Neural cell (in vitro differentiated cells): ENCODE measurements around the gene LARGE1. TPM values are rescaled to one million over a fixed set of nuclear protein-coding genes. Genes with fewer than 3 reads are reported as not detected.

ENCODE experiments used
- H2AFZ ChIP-seq: fragments of 200-600, 300-800 bp; sonication (generic), shearing (Covaris generic); 2 replicates; pipeline ENCODE4 v1.6.0; 2014; ENCODE audit warnings: low read depth, mild to moderate bottlenecking, antibody characterized with exemption, low read length, moderate library complexity
- H3F3A ChIP-seq: fragments of 200-600 bp; shearing (Covaris generic); 2 replicates; pipeline ENCODE4 v1.6.1; 2016; ENCODE audit warnings: mild to moderate bottlenecking, moderate library complexity, mixed read lengths, antibody characterized with exemption, low read length; ENCODE audit not compliant: insufficient read depth, poor library complexity, severe bottlenecking
- H3K27ac ChIP-seq: fragments of 200-600, 300-800 bp; sonication (generic), shearing (Covaris generic); 2 replicates; pipeline ENCODE4 v1.5.1; 2014; ENCODE audit warnings: mild to moderate bottlenecking, low read length, moderate library complexity
- H3K27me3 ChIP-seq: fragments of 300-800, 200-600 bp; sonication (generic), shearing (Covaris generic); 2 replicates; pipeline ENCODE4 v1.6.0; 2014; ENCODE audit warnings: mild to moderate bottlenecking, low read depth, low read length, moderate library complexity; ENCODE audit not compliant: insufficient read depth
- H3K36me3 ChIP-seq: fragments of 300-800, 200-600 bp; sonication (generic), shearing (Covaris generic); 2 replicates; pipeline ENCODE4 v1.5.1; 2014; ENCODE audit warnings: mild to moderate bottlenecking, antibody characterized with exemption, low read length, moderate library complexity; ENCODE audit not compliant: insufficient read depth
- H3K4me2 ChIP-seq: fragments of 300-800, 200-600 bp; sonication (generic), shearing (Covaris generic); 2 replicates; pipeline ENCODE4 v1.6.0; 2014; ENCODE audit warnings: mild to moderate bottlenecking, low read length
- H3K4me3 ChIP-seq: fragments of 300-800, 200-600 bp; sonication (generic), shearing (Covaris generic); 2 replicates; pipeline ENCODE4 v1.5.1; 2014; ENCODE audit warnings: mild to moderate bottlenecking, low read length, moderate library complexity
- H3K79me2 ChIP-seq: fragments of 200-600 bp; shearing (Covaris generic); replicated peaks from 2 replicates; pipeline ENCODE4 v1.6.0; 2014; ENCODE audit warnings: mild to moderate bottlenecking, low read length, moderate library complexity; ENCODE audit not compliant: insufficient read depth
- H3K9ac ChIP-seq: fragments of 300-800, 200-600 bp; sonication (generic), shearing (Covaris generic); 2 replicates; pipeline ENCODE4 v1.6.1; 2016; ENCODE audit warnings: mild to moderate bottlenecking, low read length, mixed read lengths
- H3K9me2 ChIP-seq: fragments of 200-600 bp; shearing (Covaris generic); 2 replicates; pipeline ENCODE4 v1.6.1; 2016; ENCODE audit warnings: mild to moderate bottlenecking, low read length, mixed read lengths; ENCODE audit not compliant: insufficient read depth
- H3K9me3 ChIP-seq: fragments of 200-600, 300-800 bp; sonication (generic), shearing (Covaris generic); 2 replicates; pipeline ENCODE4 v1.6.1; 2016; ENCODE audit warnings: mild to moderate bottlenecking, mixed run types, low read length, moderate library complexity, mixed read lengths
- H4K20me1 ChIP-seq: fragments of 200-600 bp; shearing (Covaris generic); 2 replicates; pipeline ENCODE4 v1.6.1; 2016; ENCODE audit warnings: mild to moderate bottlenecking, mixed run types; ENCODE audit not compliant: insufficient read depth
- EP300 ChIP-seq: fragments of 450-650 bp; conservative IDR thresholded peaks from 2 replicates; pipeline ENCODE4 v1.6.1; 2014; ENCODE audit warnings: antibody characterized with exemption, mild to moderate bottlenecking, moderate library complexity; ENCODE audit not compliant: poor library complexity, severe bottlenecking
- EZH2 ChIP-seq: fragments of 200-600, 300-800 bp; shearing (Covaris generic), sonication (generic); IDR thresholded peaks from 2 replicates; pipeline ENCODE4 v1.6.1; 2014; ENCODE audit warnings: antibody characterized with exemption, low read length, borderline replicate concordance, mild to moderate bottlenecking; ENCODE audit not compliant: insufficient read depth, poor library complexity, severe bottlenecking
- MXI1 ChIP-seq: fragments of 450-650 bp; conservative IDR thresholded peaks from 2 replicates; pipeline ENCODE4 v1.6.1; 2014; ENCODE audit warnings: antibody characterized with exemption, mild to moderate bottlenecking; ENCODE audit not compliant: poor library complexity, severe bottlenecking
- POLR2AphosphoS5 ChIP-seq: IDR thresholded peaks from 2 replicates; pipeline ENCODE4 v1.6.1; 2012
- RAD21 ChIP-seq: fragments of 450-650 bp; conservative IDR thresholded peaks from 2 replicates; pipeline ENCODE4 v1.6.1; 2014; ENCODE audit warnings: antibody characterized with exemption, mild to moderate bottlenecking, moderate library complexity
- SMC3 ChIP-seq: fragments of 450-650 bp; conservative IDR thresholded peaks from 2 replicates; pipeline ENCODE4 v1.6.1; 2014; ENCODE audit warnings: antibody characterized with exemption, mild to moderate bottlenecking, moderate library complexity; ENCODE audit not compliant: poor library complexity
- TAF1 ChIP-seq: IDR thresholded peaks from 2 replicates; pipeline ENCODE4 v1.6.1; 2012; ENCODE audit warnings: low read depth
- polyA plus RNA-seq: library from polyadenylated mRNA; depleted of rRNA; stranded (reverse); fragments of >200 nt; gene quantifications from 2 replicates; pipeline ENCODE4 v1.2.3, GENCODE V29; 2014
- TF ChIP-seq, protein P1 (sequence below): fragments of 450-650 bp; IDR thresholded peaks from 2 replicates; pipeline ENCODE4 v1.5.1; 2014; ENCODE audit warnings: antibody characterized with exemption, mild to moderate bottlenecking, moderate library complexity; ENCODE audit not compliant: poor library complexity, severe bottlenecking
- TF ChIP-seq, protein P2 (sequence below): IDR thresholded peaks from 2 replicates; pipeline ENCODE4 v1.6.1; 2012; ENCODE audit warnings: borderline replicate concordance

The LARGE1 gene
- polyA plus RNA-seq, 1 donor from 2014 or later = 27.5 TPM

DNA sequence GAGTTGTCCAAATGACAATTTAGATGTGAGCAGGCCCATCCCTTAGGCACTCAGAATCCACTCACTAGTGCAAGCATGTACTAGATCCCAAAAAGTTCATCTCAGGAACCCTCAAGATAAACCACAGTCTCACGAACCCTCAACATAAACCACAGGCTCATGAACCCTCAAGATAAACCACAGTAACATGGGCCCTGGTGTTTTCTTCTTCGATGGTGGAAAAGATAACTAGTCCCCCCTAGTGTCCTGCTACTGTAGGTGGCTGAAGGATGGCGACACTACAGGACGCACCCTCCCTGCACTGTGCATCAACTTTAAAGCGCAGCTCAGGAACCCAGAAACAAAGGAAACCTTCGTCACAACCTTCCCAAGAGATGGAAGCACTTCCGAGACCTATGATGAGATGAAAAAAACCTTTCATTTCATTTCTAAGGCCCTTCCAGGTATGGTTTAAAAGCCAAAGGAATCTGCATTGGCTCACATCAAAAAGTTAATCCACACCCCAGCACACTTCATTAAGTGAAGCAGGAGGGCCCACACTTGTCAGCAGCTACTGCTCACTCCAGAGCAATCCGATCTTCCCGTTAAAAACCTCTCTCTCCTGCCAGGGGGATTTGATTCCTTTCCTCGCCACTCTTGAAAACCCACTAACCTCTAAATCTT lies 2.4 kb downstream of the LARGE1 start:
- H3K27ac ChIP-seq = no peak overlapping the region
- peaks cover 8% of the 10 kb centered on the region for H4K20me1 ChIP-seq
- no peaks in the 10 kb centered on the region for H3K27me3 ChIP-seq
- no peak overlapping the region for H2AFZ ChIP-seq
- H3K9me3 ChIP-seq = no peaks in the 10 kb centered on the region
- H3K36me3 ChIP-seq = no peaks in the 10 kb centered on the region
- H3K9ac ChIP-seq = peak overlapping the region; percentile 70
- peaks cover 41% of the 10 kb centered on the region for H3K79me2 ChIP-seq
- H3F3A ChIP-seq = no peaks in the 10 kb centered on the region
- TF ChIP-seq MXI1 (no peak), SMC3 (peak; percentile 52), RAD21 (peak; percentile 52), EZH2 (no peak)
- TF ChIP-seq, protein P1, sequence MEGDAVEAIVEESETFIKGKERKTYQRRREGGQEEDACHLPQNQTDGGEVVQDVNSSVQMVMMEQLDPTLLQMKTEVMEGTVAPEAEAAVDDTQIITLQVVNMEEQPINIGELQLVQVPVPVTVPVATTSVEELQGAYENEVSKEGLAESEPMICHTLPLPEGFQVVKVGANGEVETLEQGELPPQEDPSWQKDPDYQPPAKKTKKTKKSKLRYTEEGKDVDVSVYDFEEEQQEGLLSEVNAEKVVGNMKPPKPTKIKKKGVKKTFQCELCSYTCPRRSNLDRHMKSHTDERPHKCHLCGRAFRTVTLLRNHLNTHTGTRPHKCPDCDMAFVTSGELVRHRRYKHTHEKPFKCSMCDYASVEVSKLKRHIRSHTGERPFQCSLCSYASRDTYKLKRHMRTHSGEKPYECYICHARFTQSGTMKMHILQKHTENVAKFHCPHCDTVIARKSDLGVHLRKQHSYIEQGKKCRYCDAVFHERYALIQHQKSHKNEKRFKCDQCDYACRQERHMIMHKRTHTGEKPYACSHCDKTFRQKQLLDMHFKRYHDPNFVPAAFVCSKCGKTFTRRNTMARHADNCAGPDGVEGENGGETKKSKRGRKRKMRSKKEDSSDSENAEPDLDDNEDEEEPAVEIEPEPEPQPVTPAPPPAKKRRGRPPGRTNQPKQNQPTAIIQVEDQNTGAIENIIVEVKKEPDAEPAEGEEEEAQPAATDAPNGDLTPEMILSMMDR = peak; percentile 44
- TF ChIP-seq, protein P2, sequence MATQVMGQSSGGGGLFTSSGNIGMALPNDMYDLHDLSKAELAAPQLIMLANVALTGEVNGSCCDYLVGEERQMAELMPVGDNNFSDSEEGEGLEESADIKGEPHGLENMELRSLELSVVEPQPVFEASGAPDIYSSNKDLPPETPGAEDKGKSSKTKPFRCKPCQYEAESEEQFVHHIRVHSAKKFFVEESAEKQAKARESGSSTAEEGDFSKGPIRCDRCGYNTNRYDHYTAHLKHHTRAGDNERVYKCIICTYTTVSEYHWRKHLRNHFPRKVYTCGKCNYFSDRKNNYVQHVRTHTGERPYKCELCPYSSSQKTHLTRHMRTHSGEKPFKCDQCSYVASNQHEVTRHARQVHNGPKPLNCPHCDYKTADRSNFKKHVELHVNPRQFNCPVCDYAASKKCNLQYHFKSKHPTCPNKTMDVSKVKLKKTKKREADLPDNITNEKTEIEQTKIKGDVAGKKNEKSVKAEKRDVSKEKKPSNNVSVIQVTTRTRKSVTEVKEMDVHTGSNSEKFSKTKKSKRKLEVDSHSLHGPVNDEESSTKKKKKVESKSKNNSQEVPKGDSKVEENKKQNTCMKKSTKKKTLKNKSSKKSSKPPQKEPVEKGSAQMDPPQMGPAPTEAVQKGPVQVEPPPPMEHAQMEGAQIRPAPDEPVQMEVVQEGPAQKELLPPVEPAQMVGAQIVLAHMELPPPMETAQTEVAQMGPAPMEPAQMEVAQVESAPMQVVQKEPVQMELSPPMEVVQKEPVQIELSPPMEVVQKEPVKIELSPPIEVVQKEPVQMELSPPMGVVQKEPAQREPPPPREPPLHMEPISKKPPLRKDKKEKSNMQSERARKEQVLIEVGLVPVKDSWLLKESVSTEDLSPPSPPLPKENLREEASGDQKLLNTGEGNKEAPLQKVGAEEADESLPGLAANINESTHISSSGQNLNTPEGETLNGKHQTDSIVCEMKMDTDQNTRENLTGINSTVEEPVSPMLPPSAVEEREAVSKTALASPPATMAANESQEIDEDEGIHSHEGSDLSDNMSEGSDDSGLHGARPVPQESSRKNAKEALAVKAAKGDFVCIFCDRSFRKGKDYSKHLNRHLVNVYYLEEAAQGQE = no peak
- H3K4me2 ChIP-seq = peak overlapping the region; percentile 79
- no peaks in the 10 kb centered on the region for H3K9me2 ChIP-seq
- peak overlapping the region; percentile 92 for H3K4me3 ChIP-seq

DNA sequence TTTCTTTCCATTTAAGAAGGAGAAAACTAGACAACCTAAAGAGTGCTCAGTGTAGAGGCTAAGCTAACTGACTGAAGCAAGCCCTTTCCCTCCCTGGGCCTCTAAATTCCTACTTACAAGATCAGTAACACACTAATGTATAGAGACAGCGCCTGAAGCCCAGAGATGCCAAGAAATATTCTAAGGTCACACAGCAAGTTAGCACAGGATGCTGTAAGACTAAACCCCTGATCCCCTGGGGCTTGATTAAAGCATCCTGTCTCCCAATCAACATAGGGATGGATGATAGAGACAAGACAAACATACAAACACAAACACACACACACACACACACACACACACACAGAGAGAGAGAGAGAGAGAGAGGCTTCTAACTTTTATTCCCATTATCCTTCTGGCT lies 5.6 kb downstream of the LARGE1 start:
- peak overlapping the region; percentile 16 for H3K4me3 ChIP-seq
- H3K4me2 ChIP-seq = no peak overlapping the region
- no peaks in the 10 kb centered on the region for H3F3A ChIP-seq
- H3K9ac ChIP-seq = no peak overlapping the region
- peaks cover 39% of the 10 kb centered on the region for H3K79me2 ChIP-seq
- no peak overlapping the region for H2AFZ ChIP-seq
- no peak overlapping the region for H3K27ac ChIP-seq
- H3K36me3 ChIP-seq = no peaks in the 10 kb centered on the region
- no peaks in the 10 kb centered on the region for H3K27me3 ChIP-seq
- H3K9me2 ChIP-seq = no peaks in the 10 kb centered on the region
- peaks cover 5% of the 10 kb centered on the region for H4K20me1 ChIP-seq
- TF ChIP-seq SMC3 = no peak
- TF ChIP-seq, protein P1 = no peak
- TF ChIP-seq EZH2 = no peak
- no peak for TF ChIP-seq EP300
- TF ChIP-seq, protein P2 = no peak
- TF ChIP-seq RAD21 = no peak
- no peak for TF ChIP-seq POLR2AphosphoS5
- TF ChIP-seq TAF1 = no peak
- H3K9me3 ChIP-seq = no peaks in the 10 kb centered on the region
